Vagina (tissue), 2 donors: Measurements from ENCODE around the gene ITGAE. TPM values are rescaled to one million over a fixed set of nuclear protein-coding genes. Genes with fewer than 3 reads are reported as not detected.

Experiments used
- DNase-seq, 2 donors: peaks; one replicate each; pipeline ENCODE4 v3.0.0-alpha.2; 2017; ENCODE audit errors: extremely low spot score in 2 of 2
- H3K27ac ChIP-seq: fragments of 200-600 bp; sonication (generic); one replicate; pipeline ENCODE4 v1.5.1; 2019
- H3K27me3 ChIP-seq: fragments of 200-600 bp; sonication (generic); one replicate; pipeline ENCODE4 v1.5.1; 2019
- H3K36me3 ChIP-seq, 2 donors: fragments of 200-600 bp; sonication (generic); one replicate each; pipeline ENCODE4 v1.5.1; 2017 to 2019
- H3K4me1 ChIP-seq: fragments of 200-600 bp; sonication (generic); one replicate; pipeline ENCODE4 v1.5.1; 2019
- H3K4me3 ChIP-seq, 2 donors: fragments of 200-600 bp; sonication (generic); 1 replicate in 1 of 2; 2 replicates in 1 of 2; pipeline ENCODE4 v1.5.1; 2016 to 2019
- H3K9me3 ChIP-seq: fragments of 200-600 bp; sonication (generic); one replicate; pipeline ENCODE4 v1.5.1; 2019
- POLR2A ChIP-seq, 2 donors: fragments of 450-650 bp; IDR thresholded peaks; one replicate each; pipeline ENCODE4 v1.6.1; 2017; ENCODE audit warnings: antibody characterized with exemption in 2 of 2, mild to moderate bottlenecking in 2 of 2, moderate library complexity in 2 of 2
- POLR2AphosphoS5 ChIP-seq, 2 donors: sonication (generic); formaldehyde crosslinking; IDR thresholded peaks; one replicate each; pipeline ENCODE4 v1.9.0; 2017; ENCODE audit warnings: antibody characterized with exemption in 2 of 2, mild to moderate bottlenecking in 2 of 2, low read depth in 1 of 2; ENCODE audit not compliant: insufficient read depth in 1 of 2
- intact Hi-C: fragments of 100-400 bp; cut with DNase I; formaldehyde crosslinking; loops from one replicate; pipeline ENCODE4 v1.15.1; 2023
- total RNA-seq: library from RNA; depleted of rRNA; stranded (reverse); fragments of >200 nt; gene quantifications from one replicate; pipeline ENCODE4 v1.2.3, GENCODE V29; 2016
- TF ChIP-seq, protein P1 (sequence below), 3 experiments: fragments of 450-650 bp in 2 of 3; fragments of 200-600 bp in 1 of 3; sonication (generic) in 1 of 3; IDR thresholded peaks; one replicate each; pipeline ENCODE4 v1.5.1; 2017 to 2019; ENCODE audit warnings: antibody characterized with exemption in 3 of 3, mild to moderate bottlenecking in 2 of 3, moderate library complexity in 2 of 3

ITGAE gene
- total RNA-seq, 1 donor from 2014 or later: 30.9 TPM

DNA sequence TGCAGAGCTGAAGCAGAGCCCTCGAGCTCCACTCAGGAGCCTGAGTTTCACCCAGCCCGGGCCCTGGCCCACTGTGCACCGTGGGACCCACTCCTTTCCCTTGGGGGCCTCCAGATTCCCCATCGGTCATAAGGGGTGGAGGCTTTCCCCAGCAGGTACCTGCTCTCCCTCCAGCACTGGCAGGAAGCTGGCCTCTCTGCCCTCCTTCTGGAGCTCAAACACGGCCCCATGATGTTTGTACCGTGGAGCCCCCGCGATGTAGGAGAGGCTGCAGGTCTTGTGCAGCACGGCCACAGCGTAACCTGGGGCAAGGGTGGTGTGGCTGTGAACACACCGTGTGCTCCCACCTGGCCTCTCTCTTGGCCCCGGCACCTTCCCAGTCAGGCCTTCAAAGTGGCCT, 47.4 kb downstream of the ITGAE start:
- no peak for DNase-seq
- no peaks in the 10 kb centered on the region for H3K36me3 ChIP-seq
- H3K27ac ChIP-seq: no peak overlapping the region
- no peak for TF ChIP-seq POLR2AphosphoS5 (IDR thresholded peaks at IDR 0.05; ENCODE audit: insufficient read depth in 1 of 2, low read depth in 1 of 2)
- no peak for TF ChIP-seq POLR2A (IDR thresholded peaks at IDR 0.05)
- TF ChIP-seq, protein P1, sequence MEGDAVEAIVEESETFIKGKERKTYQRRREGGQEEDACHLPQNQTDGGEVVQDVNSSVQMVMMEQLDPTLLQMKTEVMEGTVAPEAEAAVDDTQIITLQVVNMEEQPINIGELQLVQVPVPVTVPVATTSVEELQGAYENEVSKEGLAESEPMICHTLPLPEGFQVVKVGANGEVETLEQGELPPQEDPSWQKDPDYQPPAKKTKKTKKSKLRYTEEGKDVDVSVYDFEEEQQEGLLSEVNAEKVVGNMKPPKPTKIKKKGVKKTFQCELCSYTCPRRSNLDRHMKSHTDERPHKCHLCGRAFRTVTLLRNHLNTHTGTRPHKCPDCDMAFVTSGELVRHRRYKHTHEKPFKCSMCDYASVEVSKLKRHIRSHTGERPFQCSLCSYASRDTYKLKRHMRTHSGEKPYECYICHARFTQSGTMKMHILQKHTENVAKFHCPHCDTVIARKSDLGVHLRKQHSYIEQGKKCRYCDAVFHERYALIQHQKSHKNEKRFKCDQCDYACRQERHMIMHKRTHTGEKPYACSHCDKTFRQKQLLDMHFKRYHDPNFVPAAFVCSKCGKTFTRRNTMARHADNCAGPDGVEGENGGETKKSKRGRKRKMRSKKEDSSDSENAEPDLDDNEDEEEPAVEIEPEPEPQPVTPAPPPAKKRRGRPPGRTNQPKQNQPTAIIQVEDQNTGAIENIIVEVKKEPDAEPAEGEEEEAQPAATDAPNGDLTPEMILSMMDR (IDR thresholded peaks at IDR 0.05): no peak
- no peaks in the 10 kb centered on the region for H3K27me3 ChIP-seq
- intact Hi-C loops: no loop called here
- H3K4me3 ChIP-seq: no peak overlapping the region
- H3K9me3 ChIP-seq: no peaks in the 10 kb centered on the region
- peaks cover 11% of the 10 kb centered on the region for H3K4me1 ChIP-seq

DNA sequence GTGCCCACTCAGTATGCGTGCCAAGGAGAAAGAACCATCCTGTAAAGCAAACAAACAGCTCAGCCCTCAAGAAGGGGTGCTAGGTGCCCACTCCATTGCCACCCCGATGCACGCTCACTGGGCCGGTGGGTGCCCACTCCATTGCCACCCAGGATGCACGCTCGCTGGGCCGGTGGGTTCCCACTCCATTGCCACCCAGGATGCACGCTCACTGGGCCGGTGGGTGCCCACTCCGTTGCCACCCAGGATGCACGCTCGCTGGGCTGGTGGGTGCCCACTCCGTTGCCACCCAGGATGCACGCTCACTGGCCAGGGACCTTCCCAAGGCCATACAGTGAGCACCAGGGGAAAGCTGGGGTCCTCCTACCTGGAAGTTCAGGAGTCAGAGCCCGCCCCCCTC, 49.2 kb downstream of the ITGAE start:
- Histone ChIP-seq H3K4me3 (no peak overlapping the region), H3K36me3 (no peaks in the 10 kb centered on the region), H3K4me1 (peaks cover 11% of the 10 kb centered on the region), H3K27ac (no peak overlapping the region), H3K9me3 (no peaks in the 10 kb centered on the region), H3K27me3 (no peaks in the 10 kb centered on the region)
- DNase-seq: no peak
- intact Hi-C loops: no loop called here
- no peak for TF ChIP-seq POLR2A (IDR thresholded peaks at IDR 0.05)
- no peak for TF ChIP-seq POLR2AphosphoS5 (IDR thresholded peaks at IDR 0.05; ENCODE audit: insufficient read depth in 1 of 2, low read depth in 1 of 2)
- TF ChIP-seq, protein P1 (IDR thresholded peaks at IDR 0.05): no peak

DNA sequence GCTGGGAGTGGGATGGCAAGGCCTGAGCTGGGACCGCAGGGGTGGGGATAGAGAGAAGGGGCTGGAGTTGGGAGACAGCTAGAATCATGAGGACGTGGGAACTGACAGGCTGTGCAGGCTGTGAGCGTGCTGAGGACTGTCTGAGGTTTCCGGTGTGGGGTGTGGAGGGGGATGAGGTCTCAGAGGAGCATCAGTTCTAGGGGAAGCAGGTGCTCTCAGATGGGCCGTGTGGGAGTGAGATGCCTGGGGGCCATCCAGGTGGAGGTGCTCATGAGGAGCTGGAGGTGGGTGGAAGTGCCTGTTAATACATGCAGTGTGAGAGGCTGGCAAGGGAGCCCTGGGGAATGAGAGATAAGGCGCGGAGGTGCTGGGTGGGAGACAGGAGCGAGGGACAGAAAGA, 50.1 kb downstream of the ITGAE start:
- no peak overlapping the region for H3K27ac ChIP-seq
- peaks cover 11% of the 10 kb centered on the region for H3K4me1 ChIP-seq
- H3K4me3 ChIP-seq: no peak overlapping the region
- H3K36me3 ChIP-seq: no peaks in the 10 kb centered on the region
- no peaks in the 10 kb centered on the region for H3K9me3 ChIP-seq
- no peak for DNase-seq
- no peaks in the 10 kb centered on the region for H3K27me3 ChIP-seq
- TF ChIP-seq, protein P1 (IDR thresholded peaks at IDR 0.05): no peak
- TF ChIP-seq POLR2AphosphoS5 (IDR thresholded peaks at IDR 0.05; ENCODE audit: insufficient read depth in 1 of 2, low read depth in 1 of 2) (no peak), POLR2A (IDR thresholded peaks at IDR 0.05) (no peak)
- intact Hi-C loops: no loop called here

DNA sequence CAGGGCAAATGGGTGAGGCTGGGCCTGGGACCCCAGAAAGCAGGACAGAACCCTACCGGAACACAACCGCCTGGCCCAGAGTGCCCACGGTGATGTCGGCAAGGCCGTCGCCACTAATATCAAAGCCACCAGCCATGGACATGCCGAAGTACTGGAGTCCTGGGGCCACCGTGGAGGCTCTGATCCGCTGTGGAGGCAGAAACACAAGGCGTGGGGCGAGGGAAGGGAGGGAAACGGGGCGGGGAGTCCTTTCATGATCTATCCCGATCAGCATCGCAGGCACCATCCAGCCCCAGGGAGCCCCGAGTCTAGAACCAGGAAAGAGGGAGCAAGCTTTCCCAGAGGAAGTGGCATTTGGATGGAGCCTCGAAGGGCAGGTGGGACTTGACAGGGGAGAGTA, 50.7 kb downstream of the ITGAE start:
- TF ChIP-seq POLR2A (IDR thresholded peaks at IDR 0.05): no peak
- TF ChIP-seq, protein P1 (IDR thresholded peaks at IDR 0.05): no peak
- no peak for TF ChIP-seq POLR2AphosphoS5 (IDR thresholded peaks at IDR 0.05; ENCODE audit: insufficient read depth in 1 of 2, low read depth in 1 of 2)
- no peaks in the 10 kb centered on the region for H3K27me3 ChIP-seq
- intact Hi-C loops: no loop called here

DNA sequence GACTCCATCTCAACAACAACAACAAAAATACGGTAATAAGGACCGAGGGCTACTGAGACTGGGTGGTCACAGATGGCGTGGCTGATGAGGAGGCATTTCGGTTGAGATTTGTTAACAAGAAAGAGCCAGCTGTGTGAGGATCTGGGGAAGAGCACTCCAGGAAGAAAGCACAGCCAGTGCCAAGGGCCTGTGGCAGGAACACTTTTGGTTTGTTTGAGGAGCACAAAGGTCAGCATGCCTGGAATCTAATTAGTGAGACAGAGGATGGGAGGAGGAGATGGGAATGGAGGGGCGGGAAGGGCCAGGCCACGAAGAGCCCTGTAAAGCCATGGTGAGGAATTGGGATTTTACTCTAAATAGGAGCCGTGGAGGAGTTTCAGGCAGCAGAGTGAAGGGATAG, 52.4 kb downstream of the ITGAE start:
- Histone ChIP-seq H3K4me3 (no peak overlapping the region), H3K4me1 (no peaks in the 10 kb centered on the region), H3K36me3 (no peaks in the 10 kb centered on the region), H3K9me3 (no peaks in the 10 kb centered on the region), H3K27me3 (no peaks in the 10 kb centered on the region), H3K27ac (no peak overlapping the region)
- intact Hi-C loops: no loop called here
- no peak for DNase-seq
- TF ChIP-seq POLR2A (IDR thresholded peaks at IDR 0.05): no peak
- TF ChIP-seq POLR2AphosphoS5 (IDR thresholded peaks at IDR 0.05; ENCODE audit: insufficient read depth in 1 of 2, low read depth in 1 of 2): no peak
- TF ChIP-seq, protein P1 (IDR thresholded peaks at IDR 0.05): no peak

More for the DNA sequence above, 50.7 kb downstream of the ITGAE start:
- Histone ChIP-seq H3K27ac (no peak overlapping the region), H3K9me3 (no peaks in the 10 kb centered on the region), H3K4me3 (no peak overlapping the region), H3K4me1 (peaks cover 7% of the 10 kb centered on the region), H3K36me3 (no peaks in the 10 kb centered on the region)
- no peak for DNase-seq
